NCI-H1092 (cell line): ENCODE measurements around the gene GRIFIN.
A peak's percentile ranks its signal among the peaks of the same experiment; 100 is the strongest.
"Not testable (repeated sequence)": the region's sequence is repeated elsewhere in the genome, so short reads cannot be mapped to it uniquely, and the experiment has no call there.

ENCODE experiments used
- DNase-seq: peaks from one replicate; lab custom pipeline; 2025; lab: John Stamatoyannopoulos, UW

The GRIFIN gene

GRCh38 chr7:2453849-2454248, 22.3 kb downstream of the GRIFIN start:
- DNase-seq = not testable (repeated sequence)

GRCh38 chr7:2452643-2453270, 23.4 kb downstream of the GRIFIN start:
- DNase-seq = no peak

- no peak for DNase-seq
These were observed 24.1 kb downstream of the GRIFIN start for GRCh38 chr7:2452074-2452507.

GRCh38 chr7:2451171-2452073, 24.8 kb downstream of the GRIFIN start:
- DNase-seq = peak; percentile 70

GRCh38 chr7:2450198-2451107, 25.7 kb downstream of the GRIFIN start:
- no peak for DNase-seq

GRCh38 chr7:2446676-2447075, 29.5 kb downstream of the GRIFIN start:
- no peak for DNase-seq

- no peak for DNase-seq
These were observed 30.2 kb downstream of the GRIFIN start for GRCh38 chr7:2445898-2446555.

- no peak for DNase-seq
These were observed 31.2 kb downstream of the GRIFIN start for GRCh38 chr7:2445047-2445446.

GRCh38 chr7:2444476-2444875, 31.7 kb downstream of the GRIFIN start:
- DNase-seq = no peak

- no peak for DNase-seq
These were observed 32.7 kb downstream of the GRIFIN start for GRCh38 chr7:2443491-2443890.

GRCh38 chr7:2441430-2442058, 34.7 kb downstream of the GRIFIN start:
- no peak for DNase-seq

GRCh38 chr7:2440608-2441245, 35.5 kb downstream of the GRIFIN start:
- no peak for DNase-seq

- DNase-seq = no peak
These were observed 37.4 kb downstream of the GRIFIN start for GRCh38 chr7:2438775-2439174.

GRCh38 chr7:2438186-2438585, 38.0 kb downstream of the GRIFIN start:
- DNase-seq = no peak

GRCh38 chr7:2437537-2438148, 38.6 kb downstream of the GRIFIN start:
- DNase-seq = no peak

- DNase-seq = no peak
These were observed 39.1 kb downstream of the GRIFIN start for GRCh38 chr7:2437136-2437535.

GRCh38 chr7:2436341-2437104, 39.7 kb downstream of the GRIFIN start:
- no peak for DNase-seq

- no peak for DNase-seq
These were observed 41.1 kb downstream of the GRIFIN start for GRCh38 chr7:2435146-2435545.

GRCh38 chr7:2433713-2434550, 42.3 kb downstream of the GRIFIN start:
- no peak for DNase-seq
